Adrenal gland (tissue), 12 donors: ENCODE results near the gene MEIOB. TPM values are rescaled to one million over a fixed set of nuclear protein-coding genes. Genes with fewer than 3 reads are reported as not detected.

Experiments
- DNase-seq, 7 donors: peaks; one replicate each; pipeline ENCODE4 v3.0.0-alpha.2; 2019 to 2020
- H3K27ac ChIP-seq, 5 donors: fragments of 200-600 bp; sonication (generic) in 4 of 5; 1 replicate in 3 of 5; 2 replicates in 2 of 5; pipeline versions ENCODE4 v1.5.1 to v1.8.0; 2016 to 2020; ENCODE audit warnings: mild to moderate bottlenecking in 1 of 5
- H3K27me3 ChIP-seq: fragments of 200-600 bp; 2 replicates; pipeline ENCODE4 v1.8.0; 2021
- H3K36me3 ChIP-seq, 2 donors: fragments of 200-600 bp; replicated peaks in 1 of 2; 1 replicate in 1 of 2; 2 replicates in 1 of 2; pipeline versions ENCODE4 v1.5.1 to v1.8.0; 2018 to 2022
- H3K4me1 ChIP-seq, 2 donors: fragments of 200-600 bp; replicated peaks in 1 of 2; 1 replicate in 1 of 2; 2 replicates in 1 of 2; pipeline versions ENCODE4 v1.5.1 to v1.8.0; 2018 to 2021
- H3K4me3 ChIP-seq, 4 donors: fragments of 200-600 bp; sonication (generic) in 3 of 4; one replicate each; pipeline ENCODE4 v1.5.1; 2016 to 2018
- H3K9me3 ChIP-seq, 3 donors: fragments of 200-600 bp; sonication (generic) in 1 of 3; replicated peaks in 1 of 3; 1 replicate in 2 of 3; 2 replicates in 1 of 3; pipeline versions ENCODE4 v1.5.1 to v1.8.0; 2016 to 2021
- POLR2A ChIP-seq, 2 donors: fragments of 450-650 bp; IDR thresholded peaks; one replicate each; pipeline ENCODE4 v1.6.1; 2017; ENCODE audit warnings: antibody characterized with exemption in 2 of 2, mild to moderate bottlenecking in 2 of 2, moderate library complexity in 1 of 2
- WGBS, 4 donors: extraction: QIAGEN DNeasy Blood & Tissue Kit in 2 of 4; methylation state at CpG; one replicate each; pipeline versions ENCODE4 v1.1.5 to v1.1.7; 2013 to 2017; 5-methylcytosine and 5-hydroxymethylcytosine counted together
- intact Hi-C, 2 donors: fragments of 100-400 bp; cut with DNase I; formaldehyde crosslinking; loops; one replicate each; pipeline versions ENCODE4 v1.14.1 to v1.15.0; 2022 to 2023
- polyA plus RNA-seq, 3 donors: library from polyadenylated mRNA; stranded (reverse); fragments of 200-250 nt in 2 of 3; fragments of 350-450 nt in 1 of 3; fragmentation: Illumina TruSeq in 1 of 3; extraction: RNeasy Lipid Tissue Mini Kit (QIAGEN cat#74804) in 1 of 3; gene quantifications; one replicate each; pipeline ENCODE4 v1.2.3, GENCODE V29; 2013 to 2014
- total RNA-seq, 9 donors: library from RNA; depleted of rRNA in 4 of 9; stranded (reverse); fragments of >200 nt in 4 of 9; fragments of 120-200 nt in 1 of 9; fragmentation: NEBNext Ultra II Directional in 1 of 9; extraction: Animal tissue kit (Norgen Biotek cat#: 25700) in 1 of 9; gene quantifications; one replicate each; pipeline versions ENCODE4 v1.1.0 to v1.2.4, GENCODE V29; 2013 to 2023
- TF ChIP-seq, protein P1 (sequence below), 6 experiments: fragments of 450-650 bp in 4 of 6; fragments of 200-600 bp in 2 of 6; sonication (generic) in 1 of 6; IDR thresholded peaks; 1 replicate in 5 of 6; 2 replicates in 1 of 6; pipeline versions ENCODE4 v1.5.1 to v1.8.0; 2016 to 2021; ENCODE audit warnings: antibody characterized with exemption in 6 of 6, mild to moderate bottlenecking in 2 of 6, moderate library complexity in 1 of 6
- donor health status: healthy with polysubstance abuse.
- donor health status: Bipolar disorder and iron deficiency.
- donor health status: DM: yes; HTN: yes; CAD: no.
- donor health status: DM: no; HTN: no; CAD: no.
- donor health status: DM: no; HTN: no; CAD: no.
- donor health status: DM: yes; HTN: yes; CAD: no.

MEIOB gene
- total and polyA plus RNA-seq, 12 donors = 0.23 TPM; not detected in 11

DNA sequence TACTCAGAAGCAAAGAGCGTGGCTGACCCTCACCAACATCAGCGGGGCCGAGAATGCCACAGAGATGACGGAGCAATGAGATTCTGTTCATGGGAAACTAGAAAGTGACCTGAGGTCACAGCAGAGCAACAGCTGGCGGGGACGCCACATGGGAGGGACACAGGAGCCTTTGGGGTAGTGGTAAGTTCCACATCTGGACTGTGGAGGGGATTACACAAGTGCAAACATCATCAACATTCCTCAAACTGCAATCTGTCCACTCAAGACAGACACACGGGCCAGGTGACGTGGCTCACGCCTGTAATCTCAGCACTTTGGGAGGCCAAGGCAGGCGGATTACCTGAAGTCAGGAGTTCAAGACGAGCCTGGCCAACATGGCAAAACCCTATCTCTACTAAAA, 56.5 kb downstream of the MEIOB start:
- H3K9me3 ChIP-seq = no peaks in the 10 kb centered on the region
- no peak overlapping the region for H3K4me3 ChIP-seq
- intact Hi-C loops = no loop called here
- H3K27ac ChIP-seq = no peak overlapping the region
- WGBS, 4 donors = 88 to 95% (median 93%) methylated on average over 9 to 11 of the region's 11 CpGs
- no peak for DNase-seq
- H3K36me3 ChIP-seq = peaks cover 0 to 70% of the 10 kb centered on the region in 2 donors
- no peaks in the 10 kb centered on the region for H3K4me1 ChIP-seq
- no peak for TF ChIP-seq POLR2A (IDR thresholded peaks at IDR 0.05)
- TF ChIP-seq, protein P1, sequence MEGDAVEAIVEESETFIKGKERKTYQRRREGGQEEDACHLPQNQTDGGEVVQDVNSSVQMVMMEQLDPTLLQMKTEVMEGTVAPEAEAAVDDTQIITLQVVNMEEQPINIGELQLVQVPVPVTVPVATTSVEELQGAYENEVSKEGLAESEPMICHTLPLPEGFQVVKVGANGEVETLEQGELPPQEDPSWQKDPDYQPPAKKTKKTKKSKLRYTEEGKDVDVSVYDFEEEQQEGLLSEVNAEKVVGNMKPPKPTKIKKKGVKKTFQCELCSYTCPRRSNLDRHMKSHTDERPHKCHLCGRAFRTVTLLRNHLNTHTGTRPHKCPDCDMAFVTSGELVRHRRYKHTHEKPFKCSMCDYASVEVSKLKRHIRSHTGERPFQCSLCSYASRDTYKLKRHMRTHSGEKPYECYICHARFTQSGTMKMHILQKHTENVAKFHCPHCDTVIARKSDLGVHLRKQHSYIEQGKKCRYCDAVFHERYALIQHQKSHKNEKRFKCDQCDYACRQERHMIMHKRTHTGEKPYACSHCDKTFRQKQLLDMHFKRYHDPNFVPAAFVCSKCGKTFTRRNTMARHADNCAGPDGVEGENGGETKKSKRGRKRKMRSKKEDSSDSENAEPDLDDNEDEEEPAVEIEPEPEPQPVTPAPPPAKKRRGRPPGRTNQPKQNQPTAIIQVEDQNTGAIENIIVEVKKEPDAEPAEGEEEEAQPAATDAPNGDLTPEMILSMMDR (IDR thresholded peaks at IDR 0.05) = no peak
- H3K27me3 ChIP-seq = no peaks in the 10 kb centered on the region

GRCh38 chr16:1812732-1813163, 59.2 kb downstream of the MEIOB start:
- Histone ChIP-seq H3K9me3 (no peaks in the 10 kb centered on the region), H3K27ac (no peak overlapping the region), H3K4me3 (no peak overlapping the region), H3K27me3 (no peaks in the 10 kb centered on the region), H3K4me1 (no peaks in the 10 kb centered on the region), H3K36me3 (peaks cover 0 to 68% of the 10 kb centered on the region in 2 donors)
- peak; percentile 37 to 80 (median 61) for DNase-seq
- TF ChIP-seq POLR2A (IDR thresholded peaks at IDR 0.05) = no peak
- TF ChIP-seq, protein P1 (IDR thresholded peaks at IDR 0.05) = peak in 5 of 6 experiments; percentile 26 to 45 (median 38)
- intact Hi-C loops = no loop called here
- 34 to 62% (median 45%) methylated on average over 9 to 17 of the region's 17 CpGs for WGBS, 4 donors

- H3K36me3 ChIP-seq = peaks cover 0 to 57% of the 10 kb centered on the region in 2 donors
- intact Hi-C loops = no loop called here
- no peak for DNase-seq
- no peak overlapping the region for H3K4me3 ChIP-seq
- no peaks in the 10 kb centered on the region for H3K27me3 ChIP-seq
- H3K9me3 ChIP-seq = no peaks in the 10 kb centered on the region
- no peak overlapping the region for H3K27ac ChIP-seq
- TF ChIP-seq, protein P1 (IDR thresholded peaks at IDR 0.05) = no peak
- TF ChIP-seq POLR2A (IDR thresholded peaks at IDR 0.05) = no peak
- H3K4me1 ChIP-seq = no peaks in the 10 kb centered on the region
- 92 to 95% (median 94%) methylated on average over 7 to 16 of the region's 16 CpGs for WGBS, 4 donors
Observed at GRCh38 chr16:1810536-1810935, 61.4 kb downstream of the MEIOB start.

- DNase-seq = no peak
- no peaks in the 10 kb centered on the region for H3K4me1 ChIP-seq
- TF ChIP-seq POLR2A (IDR thresholded peaks at IDR 0.05) = no peak
- TF ChIP-seq, protein P1 (IDR thresholded peaks at IDR 0.05) = no peak
- H3K36me3 ChIP-seq = peaks cover 0 to 53% of the 10 kb centered on the region in 2 donors
- H3K4me3 ChIP-seq = no peak overlapping the region
- H3K9me3 ChIP-seq = no peaks in the 10 kb centered on the region
- intact Hi-C loops = no loop called here
- no peak overlapping the region for H3K27ac ChIP-seq
- WGBS, 4 donors = 93 to 96% (median 95%) methylated on average over 16 of the region's 16 CpGs
- H3K27me3 ChIP-seq = no peaks in the 10 kb centered on the region
Observed at GRCh38 chr16:1810106-1810505, 61.9 kb downstream of the MEIOB start.
